GM10847 (cell line): ENCODE data around the gene SSTR3.

Experiments used
- POLR2A ChIP-seq: IDR thresholded peaks from 2 replicates; pipeline ENCODE4 v1.6.1; 2011; ENCODE audit not compliant: insufficient read length; ENCODE audit errors: extremely low read depth

SSTR3 gene

DNA sequence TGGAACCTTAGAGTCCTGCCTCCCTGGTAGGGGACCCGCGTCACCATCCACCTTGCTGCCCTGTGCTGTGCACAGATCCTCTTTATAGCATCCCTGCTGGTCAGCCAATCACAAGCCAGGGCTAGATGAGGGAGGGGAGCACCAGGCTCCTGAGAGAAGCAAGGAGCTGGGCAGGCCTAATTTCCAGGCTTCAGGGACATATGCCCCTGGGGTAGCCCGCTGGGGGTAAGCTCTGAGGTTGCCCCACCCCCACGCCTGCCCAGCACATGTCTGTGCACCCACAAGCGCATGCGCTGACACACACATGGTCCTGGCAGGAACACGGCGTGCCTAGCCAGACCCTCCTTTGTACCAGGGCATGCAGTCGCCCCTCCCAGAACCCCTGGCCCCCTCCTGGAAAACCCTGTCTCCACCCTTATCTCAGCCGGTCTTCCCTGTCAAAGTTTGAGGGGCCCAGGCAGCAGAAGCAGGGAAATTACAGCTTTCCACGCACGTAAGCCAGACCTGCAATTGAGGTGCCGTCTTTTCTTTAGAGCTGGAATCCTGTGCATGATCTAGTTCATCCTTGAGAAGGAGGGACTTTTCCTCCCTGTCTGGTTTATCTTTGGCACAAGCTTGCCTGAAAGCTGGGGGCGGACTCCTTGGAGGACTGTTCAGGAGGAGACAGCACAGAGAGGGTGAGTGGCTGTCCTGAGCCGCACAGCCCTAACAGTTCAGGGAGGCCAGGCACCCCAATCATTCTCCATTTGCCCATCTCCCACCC lies 2.1 kb downstream of the SSTR3 start:
- no peak for TF ChIP-seq POLR2A

DNA sequence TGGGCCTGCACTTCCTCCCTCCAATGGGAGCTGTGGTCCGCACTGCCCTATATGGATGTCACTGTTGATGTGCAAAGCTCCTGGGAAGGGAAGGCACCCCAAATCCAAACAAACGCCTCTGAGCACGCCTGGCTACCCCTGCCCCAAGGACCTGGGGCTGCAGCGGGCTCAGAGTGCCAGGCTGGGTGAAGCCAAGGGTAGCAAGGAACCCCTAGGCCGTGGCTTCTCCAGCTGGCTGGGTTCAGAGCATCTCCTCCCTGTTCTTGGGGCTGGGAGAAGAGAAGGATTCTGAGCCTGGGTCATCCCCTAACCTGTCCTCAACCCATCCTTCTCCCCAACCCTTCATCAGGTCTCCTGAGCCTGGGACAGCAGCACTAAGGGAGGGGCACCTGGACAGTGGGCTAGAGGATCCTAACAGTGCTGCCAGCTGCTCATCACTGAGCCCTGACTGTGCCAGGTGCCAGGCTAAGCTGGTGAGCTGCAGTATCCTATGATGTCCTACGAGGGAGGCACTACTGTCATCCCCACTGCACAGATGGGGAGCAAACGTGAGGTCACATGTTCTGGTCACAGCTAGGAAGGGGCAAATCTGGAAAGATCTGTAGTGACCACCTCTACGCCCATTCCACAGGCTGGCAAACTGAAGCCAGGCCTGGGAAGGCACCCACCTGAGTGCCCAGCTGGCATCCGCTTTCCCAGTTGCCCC lies 3.0 kb downstream of the SSTR3 start:
- no peak for TF ChIP-seq POLR2A

DNA sequence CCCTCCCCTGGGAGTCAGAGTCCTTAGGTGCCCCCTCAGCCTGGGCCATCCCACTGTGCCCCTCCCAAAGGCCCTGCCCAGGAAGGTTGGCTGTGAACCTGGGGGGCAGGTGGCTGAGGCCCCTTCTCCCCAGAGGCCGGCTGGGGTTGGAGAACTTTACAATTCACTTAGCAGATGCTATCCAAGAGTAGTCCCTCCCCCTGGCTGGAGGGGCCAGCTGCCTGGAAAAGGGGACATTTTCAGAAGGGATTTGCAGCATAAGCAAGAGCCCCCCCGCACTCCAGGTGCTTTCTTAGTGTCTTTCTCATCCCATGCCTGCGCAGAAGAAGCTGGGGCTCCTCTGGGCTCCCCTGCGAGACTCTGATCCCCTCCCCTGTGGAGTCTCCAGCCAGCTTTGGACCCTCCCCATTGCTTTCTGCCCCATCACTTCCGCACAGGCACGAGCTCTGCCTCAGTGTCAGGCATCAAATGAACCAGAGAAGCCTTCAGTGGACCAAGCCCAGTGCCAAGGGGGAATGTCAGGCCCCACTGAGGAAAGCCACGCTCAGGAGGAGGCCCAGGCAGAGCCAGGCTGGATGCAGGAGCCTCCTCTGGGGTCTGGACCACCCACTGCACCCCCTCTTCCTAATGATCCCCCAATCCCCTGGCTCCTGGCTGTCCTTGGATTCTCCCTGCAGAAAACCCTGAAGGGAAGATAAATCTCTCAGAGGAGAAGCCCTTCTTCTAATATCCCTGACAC lies 3.7 kb downstream of the SSTR3 start:
- TF ChIP-seq POLR2A, result no peak

DNA sequence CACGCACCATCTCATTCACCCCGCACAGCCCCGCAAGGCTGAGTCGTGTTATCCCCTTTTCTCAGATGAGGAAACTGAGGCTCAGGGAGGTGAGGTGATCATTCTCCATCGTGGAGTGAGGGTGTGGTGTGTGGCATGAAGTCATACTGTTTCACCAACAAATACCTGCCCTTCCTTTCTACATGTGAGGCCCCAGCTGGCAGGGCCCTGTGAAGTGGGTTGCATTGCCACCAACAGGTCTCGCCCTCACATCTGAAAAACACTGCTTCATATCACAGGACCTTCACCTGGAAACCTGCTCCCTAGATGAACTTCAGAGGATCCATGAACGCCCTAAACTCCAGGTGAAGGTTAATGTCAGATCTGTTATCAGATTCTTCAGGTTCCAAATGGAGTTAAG lies 4.3 kb downstream of the SSTR3 start:
- TF ChIP-seq POLR2A, result no peak

DNA sequence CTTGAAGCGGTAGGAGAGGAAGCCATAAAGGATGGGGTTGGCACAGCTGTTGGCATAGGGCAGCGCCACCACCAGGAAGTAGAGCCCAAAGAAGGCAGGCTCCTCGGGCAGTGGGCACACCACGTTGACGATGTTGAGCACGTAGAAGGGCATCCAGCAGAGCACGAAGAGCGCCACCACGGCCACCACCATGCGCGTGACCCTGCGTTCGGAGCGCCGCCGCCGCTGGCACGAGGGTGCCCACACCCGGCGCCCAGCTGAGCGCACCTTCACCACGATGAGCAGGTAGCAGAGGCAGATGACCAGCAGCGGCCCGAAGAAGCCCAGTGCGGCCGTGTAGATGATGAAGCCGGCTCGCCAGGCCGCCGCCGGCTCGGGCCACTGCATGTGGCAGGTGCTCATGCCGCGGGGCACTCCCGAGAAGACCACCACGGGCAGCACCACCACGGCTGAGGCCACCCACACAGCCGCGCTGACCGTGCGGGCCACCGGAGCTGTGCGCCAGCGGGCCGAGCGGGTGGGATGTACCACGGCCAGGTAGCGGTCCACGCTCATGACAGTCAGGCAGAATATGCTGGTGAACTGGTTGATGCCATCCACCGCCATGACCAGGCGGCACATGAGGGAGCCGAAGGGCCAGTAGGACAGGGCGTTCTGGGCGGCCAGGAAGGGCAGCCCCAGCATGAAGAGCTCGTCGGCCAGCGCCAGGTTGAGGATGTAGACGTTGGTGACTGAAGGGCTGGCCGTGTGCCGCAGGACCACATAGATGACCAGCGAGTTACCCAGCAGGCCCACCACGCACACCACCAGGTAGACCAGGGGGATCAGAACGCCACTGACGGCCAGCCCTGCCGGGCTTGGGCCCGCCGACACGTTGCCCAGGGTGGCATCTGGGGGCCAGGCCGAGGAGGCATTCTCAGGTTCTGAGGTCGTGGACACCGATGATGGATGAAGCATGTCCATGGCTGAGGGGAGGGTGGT lies 5.1 kb downstream of the SSTR3 start:
- TF ChIP-seq POLR2A, result no peak

DNA sequence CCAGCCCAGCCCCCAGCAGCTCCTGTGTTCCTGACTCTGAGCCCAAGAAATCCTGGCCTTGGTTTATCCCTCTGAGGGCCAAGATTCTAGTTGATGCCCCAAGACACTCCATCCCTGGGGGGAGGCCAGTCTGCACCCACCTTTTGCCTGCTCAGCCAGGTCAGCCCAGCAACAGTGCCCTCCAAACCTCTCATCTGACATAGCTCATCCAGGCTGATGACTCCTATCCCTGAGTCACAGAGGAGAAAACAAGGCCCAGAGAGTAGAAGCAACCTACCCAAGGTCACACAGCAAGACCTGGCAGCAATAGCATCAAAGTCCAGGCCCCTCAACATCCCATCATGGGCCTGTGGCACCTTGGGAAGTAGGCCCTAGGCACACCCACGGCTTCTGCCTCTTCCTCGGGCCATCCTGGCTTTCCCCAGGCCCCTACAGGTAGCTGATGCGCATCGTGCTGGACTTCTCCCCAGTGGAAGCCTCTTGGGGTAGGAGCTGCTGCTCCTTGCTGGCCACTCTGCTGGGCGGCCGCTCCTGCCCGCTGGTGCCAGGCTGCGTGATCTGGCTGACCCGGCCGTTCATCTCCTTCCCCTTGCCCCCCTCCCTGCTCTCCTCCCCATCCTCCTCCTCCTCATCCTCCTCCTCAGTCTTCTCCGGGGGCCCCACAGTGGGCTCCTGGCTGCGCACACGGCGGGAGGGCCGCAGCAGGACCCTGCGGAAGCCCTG lies 6.0 kb downstream of the SSTR3 start:
- no peak for TF ChIP-seq POLR2A

DNA sequence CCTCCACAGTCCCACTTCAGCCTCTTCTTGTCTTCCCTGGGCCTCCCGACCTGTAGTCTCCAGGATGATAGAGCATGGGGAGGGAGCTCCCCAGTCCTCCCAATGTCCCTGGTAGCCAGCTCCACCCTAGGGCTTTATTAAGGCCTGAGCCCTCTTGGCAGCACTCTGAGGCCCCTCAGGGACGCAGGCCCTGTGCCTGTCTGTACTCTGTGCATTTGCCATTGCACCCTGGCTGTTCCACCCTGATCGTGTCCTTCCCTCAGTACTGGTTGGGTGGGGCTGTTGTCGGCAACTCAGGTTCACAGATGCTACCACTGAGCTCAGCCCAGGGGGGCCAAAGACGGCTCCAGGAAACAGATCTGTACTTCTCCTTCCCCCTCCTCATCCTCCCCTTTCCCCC lies 7.2 kb downstream of the SSTR3 start:
- TF ChIP-seq POLR2A, result no peak

DNA sequence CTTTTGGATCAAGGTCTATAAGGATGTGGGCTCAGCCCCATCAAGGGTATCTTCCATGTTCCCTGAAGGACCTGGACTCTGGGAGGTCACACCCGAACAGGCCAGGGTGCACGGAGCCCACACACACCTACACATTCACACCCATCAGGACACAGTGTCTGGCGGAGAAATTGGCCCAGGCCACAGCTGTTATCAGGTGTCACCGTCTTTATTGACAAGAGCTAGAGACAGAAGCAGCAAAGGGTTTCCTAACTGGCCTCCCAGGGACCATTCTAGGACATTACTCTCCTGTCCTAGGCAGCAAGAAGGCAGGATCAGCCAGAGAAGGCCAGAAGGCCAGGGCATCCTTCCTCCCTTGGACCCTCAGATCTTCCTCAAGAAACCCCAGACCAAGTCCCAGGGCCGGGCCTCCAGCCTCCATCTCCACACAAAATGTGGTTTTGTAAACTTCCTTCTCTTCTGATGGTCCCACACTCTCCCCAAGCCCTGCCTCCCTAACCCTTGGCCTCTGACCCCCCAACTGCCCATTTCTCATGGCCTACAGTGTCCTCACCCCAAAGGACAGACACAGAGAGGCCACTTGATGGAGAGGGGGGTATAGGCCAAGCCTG lies 8.1 kb downstream of the SSTR3 start:
- no peak for TF ChIP-seq POLR2A

DNA sequence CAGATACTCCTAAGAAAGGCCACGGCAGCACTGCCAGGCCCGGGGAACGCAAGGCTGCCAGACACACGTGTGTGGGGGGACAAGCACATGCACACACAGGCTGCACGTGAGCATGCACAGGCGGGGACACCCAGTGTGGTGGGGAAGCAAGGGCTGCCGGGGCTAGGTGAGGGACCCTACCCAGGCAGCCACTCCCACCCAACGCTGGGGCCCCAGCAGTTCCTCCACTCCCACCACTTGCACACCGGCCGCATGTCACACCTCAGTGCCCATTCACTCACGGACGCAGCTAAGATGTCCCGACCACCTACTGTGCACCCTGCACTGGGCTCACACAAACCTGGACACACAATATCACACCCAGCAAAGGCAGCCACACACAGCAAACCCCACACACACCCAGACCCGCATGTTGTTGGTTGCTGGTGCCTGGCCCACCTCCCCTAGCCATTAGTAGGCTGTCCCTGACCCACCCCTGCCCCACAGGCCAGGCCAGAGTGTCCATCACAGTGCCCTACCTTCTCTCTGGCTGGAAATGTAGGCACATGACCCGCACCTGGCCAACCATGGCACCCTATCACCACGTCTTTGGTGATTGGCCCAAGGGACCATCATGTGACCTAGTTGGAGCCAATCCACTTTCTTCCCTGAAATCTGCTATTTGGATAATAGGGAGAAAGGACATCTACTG lies 8.8 kb downstream of the SSTR3 start:
- no peak for TF ChIP-seq POLR2A

DNA sequence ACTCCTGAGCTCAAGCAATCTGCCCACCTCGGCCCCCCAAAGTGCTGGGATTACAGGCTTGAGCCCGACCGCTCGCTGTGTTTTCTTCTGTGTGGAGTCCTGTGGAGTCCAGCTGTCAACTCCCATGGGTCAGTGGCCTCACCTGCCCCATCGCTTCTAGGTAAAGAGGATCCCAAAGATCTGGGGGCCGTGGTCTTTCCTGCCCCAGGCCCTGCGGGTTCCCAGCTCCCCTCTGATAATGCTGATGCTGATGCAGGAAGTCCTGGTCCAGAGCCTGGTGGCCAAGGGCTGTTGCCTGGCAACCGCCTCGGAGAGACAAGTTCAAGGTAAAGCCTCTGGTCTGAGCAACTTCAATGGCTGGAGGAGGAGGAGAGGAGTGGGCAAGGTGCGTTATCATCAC lies 9.6 kb downstream of the SSTR3 start:
- no peak for TF ChIP-seq POLR2A

DNA sequence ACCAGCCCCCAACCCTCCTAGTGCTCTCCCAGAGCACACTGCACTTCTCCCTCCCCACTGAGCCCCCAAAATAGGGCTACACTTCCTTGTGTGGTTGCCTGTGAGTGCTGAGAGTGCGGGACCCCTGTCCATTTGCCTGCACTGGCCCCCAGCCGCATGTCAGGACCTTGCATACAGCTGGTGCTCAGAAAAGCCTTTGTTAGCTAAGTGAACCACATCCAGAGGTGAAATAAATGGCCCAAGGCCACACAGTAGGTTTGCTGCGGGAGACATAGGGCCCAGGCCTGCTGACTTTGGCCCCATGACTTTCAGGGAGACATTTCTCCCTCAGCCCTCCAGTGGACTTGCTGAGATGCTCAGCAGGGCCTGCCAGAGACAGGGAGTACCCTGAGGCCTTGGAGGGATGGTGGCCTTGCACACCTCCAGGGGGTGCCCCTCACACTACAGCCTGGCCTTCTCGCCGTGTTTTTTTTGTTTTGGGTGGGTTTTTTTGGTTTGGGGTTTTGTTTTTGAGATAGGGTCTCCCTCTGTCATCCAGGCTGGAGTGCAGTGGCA lies 10.2 kb downstream of the SSTR3 start:
- TF ChIP-seq POLR2A, result no peak

DNA sequence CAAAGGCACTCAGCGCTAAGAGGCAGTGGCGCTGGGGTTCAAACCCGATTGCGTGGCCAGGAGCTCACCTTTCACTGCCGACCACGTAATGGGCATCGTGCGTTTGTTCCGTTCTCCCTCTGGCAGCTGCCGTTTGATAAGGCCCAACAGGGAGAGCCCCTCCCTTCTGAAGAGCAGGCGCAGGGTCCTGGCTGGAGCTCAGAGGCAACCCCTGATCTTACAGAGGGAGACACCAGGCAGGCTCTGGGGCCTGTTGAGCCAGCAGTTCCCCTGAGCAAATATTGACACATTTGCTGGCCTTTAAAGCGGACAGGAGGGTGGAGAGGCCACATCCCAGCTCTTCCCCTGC lies 12.5 kb downstream of the SSTR3 start:
- TF ChIP-seq POLR2A, result no peak

DNA sequence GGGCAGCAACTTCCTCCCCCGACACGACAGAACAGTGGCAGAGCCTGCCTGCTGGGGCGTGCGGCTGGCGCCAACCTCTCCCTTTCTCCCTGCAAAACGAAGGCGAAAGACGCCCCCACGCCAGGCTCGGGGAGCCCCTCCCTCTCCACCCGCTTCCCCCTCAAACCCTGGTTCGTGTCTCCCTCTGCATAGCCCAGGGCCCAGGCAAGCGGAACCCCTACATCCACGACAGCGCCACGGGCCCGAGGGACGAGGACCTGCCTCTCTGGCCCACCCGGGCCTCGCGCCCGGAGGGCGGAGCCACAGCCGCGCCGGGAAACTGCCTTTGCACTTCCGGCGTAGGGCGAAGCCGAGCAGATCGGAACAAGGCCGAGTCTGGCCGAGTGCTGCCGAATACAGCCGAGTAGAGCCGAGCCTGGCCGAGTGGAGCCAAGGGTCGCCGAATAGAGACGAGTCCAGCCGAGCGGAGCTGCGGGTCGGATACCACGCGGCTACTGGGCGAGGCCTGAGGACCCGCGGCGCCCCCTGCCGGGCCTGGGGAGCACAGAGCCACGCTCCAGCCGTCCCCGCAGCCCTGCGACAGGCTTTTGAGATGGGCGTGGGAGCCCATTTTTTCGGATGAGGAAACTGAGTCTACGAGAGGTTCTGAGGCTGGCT lies 13.0 kb downstream of the SSTR3 start:
- TF ChIP-seq POLR2A, result peak; percentile 92
